ENCODE results near the gene KCTD2.
A peak's percentile ranks its signal among the peaks of the same experiment; 100 is the strongest.

KCTD2 gene

GRCh38 chr17:75078284-75079022 is 31.4 kb downstream of the KCTD2 start:
- no peak for DNase-seq

- no peak for DNase-seq
Measured at GRCh38 chr17:75079023-75079373, 32.0 kb downstream of the KCTD2 start.

- no peak for DNase-seq
Measured at GRCh38 chr17:75081611-75082540, 34.9 kb downstream of the KCTD2 start.

- no peak for DNase-seq
Measured at GRCh38 chr17:75082683-75083082, 35.7 kb downstream of the KCTD2 start.

GRCh38 chr17:75084039-75084660 is 37.1 kb downstream of the KCTD2 start:
- DNase-seq: no peak

GRCh38 chr17:75086496-75087181 is 39.6 kb downstream of the KCTD2 start:
- no peak for DNase-seq

- no peak for DNase-seq
Measured at GRCh38 chr17:75087182-75087557, 40.1 kb downstream of the KCTD2 start.

GRCh38 chr17:75087558-75088453 is 40.8 kb downstream of the KCTD2 start, which contains the start of gene SLC16A5:
Gene SLC16A5, plus strand, starts transcription at chr17:75087954. Its CDS starts 5,683 bp downstream, at chr17:75093637.
- DNase-seq: peak in 1 of 2 donors; percentile 27

- DNase-seq: no peak
Measured at GRCh38 chr17:75088465-75089417, 41.7 kb downstream of the KCTD2 start.

GRCh38 chr17:75090871-75091854 is 44.1 kb downstream of the KCTD2 start:
- DNase-seq: no peak

GRCh38 chr17:75091855-75092327 is 44.9 kb downstream of the KCTD2 start:
- DNase-seq: no peak

- DNase-seq: no peak
Measured at GRCh38 chr17:75093548-75094158, 46.6 kb downstream of the KCTD2 start.

- DNase-seq: no peak
Measured at GRCh38 chr17:75094871-75095399, 47.9 kb downstream of the KCTD2 start.

GRCh38 chr17:75096082-75096625 is 49.1 kb downstream of the KCTD2 start:
- DNase-seq: no peak

GRCh38 chr17:75097865-75098264 is 50.8 kb downstream of the KCTD2 start:
- DNase-seq: no peak

- no peak for DNase-seq
Measured at GRCh38 chr17:75098861-75099260, 51.8 kb downstream of the KCTD2 start.

- DNase-seq: no peak
Measured at GRCh38 chr17:75099881-75100595, 53.0 kb downstream of the KCTD2 start.

All from activated CD4-positive, alpha-beta T cell treated with anti-CD3 and anti-CD28 coated beads for 4 hours (primary cell).